Rectal smooth muscle tissue (tissue), 1 donor: ENCODE data around the gene CSTA.
"Not testable (repeated sequence)": the region's sequence is repeated elsewhere in the genome, so short reads cannot be mapped to it uniquely, and the experiment has no call there.

ENCODE experiments used
- H3K27ac ChIP-seq: one replicate; pipeline ENCODE4 v1.7.0; 2013; ENCODE audit warnings: low read depth, low read length, inconsistent platforms
- H3K27me3 ChIP-seq: one replicate; pipeline ENCODE4 v1.7.0; 2013; ENCODE audit warnings: low read length; ENCODE audit not compliant: control insufficient read depth, insufficient read depth
- H3K36me3 ChIP-seq: one replicate; pipeline ENCODE4 v1.7.0; 2013; ENCODE audit warnings: low read length; ENCODE audit not compliant: control insufficient read depth, insufficient read depth
- H3K4me1 ChIP-seq: one replicate; pipeline ENCODE4 v1.7.0; 2013; ENCODE audit warnings: low read length; ENCODE audit not compliant: control insufficient read depth, insufficient read depth
- H3K4me3 ChIP-seq: one replicate; pipeline ENCODE4 v1.7.0; 2013; ENCODE audit warnings: low read length
- H3K9ac ChIP-seq: one replicate; pipeline ENCODE4 v1.7.0; 2013; ENCODE audit warnings: low read length

CSTA gene

DNA sequence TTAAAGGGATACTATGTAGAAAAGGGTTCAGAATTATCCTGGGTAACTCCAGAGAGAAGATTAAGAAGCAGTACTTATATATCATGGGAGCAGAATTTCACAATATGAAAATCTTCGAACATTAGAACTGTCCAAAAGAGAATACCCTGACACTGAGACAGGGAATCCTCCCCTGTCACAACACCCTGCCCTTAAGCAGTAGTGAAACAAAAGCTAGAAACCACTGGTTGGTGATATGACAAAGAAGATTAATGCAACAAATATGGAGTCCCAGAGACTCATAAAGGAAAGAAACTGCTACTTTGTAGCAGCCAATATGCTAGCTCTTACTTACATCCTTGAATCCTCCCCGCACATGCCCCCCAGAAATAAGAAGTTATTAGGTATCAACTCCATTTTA lies 39.4 kb downstream of the CSTA start:
- Histone ChIP-seq H3K4me3 (no peak overlapping the region), H3K9ac (no peak overlapping the region), H3K36me3 (peaks cover 5% of the 10 kb centered on the region), H3K4me1 (no peaks in the 10 kb centered on the region), H3K27ac (no peak overlapping the region), H3K27me3 (no peaks in the 10 kb centered on the region)

DNA sequence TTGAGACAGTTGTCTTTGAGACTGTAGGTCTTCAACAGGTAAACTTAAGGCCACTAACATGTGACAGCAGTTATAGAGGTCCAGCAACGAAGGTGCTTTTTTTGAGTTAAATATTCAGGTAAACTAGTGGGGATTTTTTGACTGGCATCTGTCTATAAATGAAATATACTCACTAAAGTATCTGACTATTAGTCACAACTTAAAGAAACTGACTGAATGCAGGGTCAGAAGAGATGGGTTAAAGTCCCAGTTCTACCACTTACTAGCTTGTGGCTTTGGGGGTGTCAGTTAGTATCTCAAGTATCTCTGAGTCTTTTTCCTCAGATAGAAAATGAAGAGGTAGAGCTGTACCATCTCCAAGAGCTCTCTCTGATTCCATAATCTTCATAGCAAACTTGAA lies 40.0 kb downstream of the CSTA start:
- Histone ChIP-seq H3K4me1 (no peaks in the 10 kb centered on the region), H3K27ac (no peak overlapping the region), H3K27me3 (no peaks in the 10 kb centered on the region), H3K36me3 (peaks cover 5% of the 10 kb centered on the region), H3K9ac (no peak overlapping the region), H3K4me3 (no peak overlapping the region)

DNA sequence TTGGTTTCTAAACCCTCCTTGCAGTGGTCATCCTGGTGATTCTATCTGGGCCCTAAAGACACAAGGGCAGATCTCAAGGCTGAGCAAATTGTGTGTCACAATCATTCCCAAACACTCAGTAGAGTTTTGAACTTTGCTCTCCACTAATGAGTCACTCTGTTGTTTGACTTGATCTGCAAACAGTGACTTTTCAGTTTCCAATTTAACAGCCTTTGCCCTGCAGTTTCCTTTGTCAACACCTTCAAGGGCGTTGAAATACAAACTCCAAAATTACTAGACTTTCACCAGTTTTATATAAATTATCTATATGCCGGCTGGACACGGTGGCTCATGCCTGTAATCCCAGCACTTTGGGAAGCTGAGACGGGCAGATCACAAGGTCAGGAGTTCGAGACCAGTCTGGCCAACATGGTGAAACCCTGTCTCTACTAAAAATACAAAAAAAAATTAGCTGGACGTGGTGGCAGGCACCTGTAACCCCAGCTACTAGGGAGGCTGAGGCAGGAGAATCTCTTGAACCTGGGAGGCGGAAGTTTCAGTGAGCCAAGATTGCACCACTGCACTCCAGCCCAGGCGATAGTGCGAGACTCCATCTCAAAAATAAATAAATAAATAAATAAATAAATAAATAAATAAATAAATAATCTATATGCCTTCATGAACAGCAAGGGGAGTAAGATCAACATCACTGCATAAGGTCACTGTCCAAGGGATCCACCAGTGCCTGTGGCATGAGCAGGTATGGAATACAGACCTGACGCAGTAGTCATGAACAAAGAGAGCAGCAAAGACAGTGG lies 40.7 kb downstream of the CSTA start:
- H3K27ac ChIP-seq, H3K4me1 ChIP-seq, H3K4me3 ChIP-seq, H3K36me3 ChIP-seq, H3K27me3 ChIP-seq, H3K9ac ChIP-seq: not testable (repeated sequence)

DNA sequence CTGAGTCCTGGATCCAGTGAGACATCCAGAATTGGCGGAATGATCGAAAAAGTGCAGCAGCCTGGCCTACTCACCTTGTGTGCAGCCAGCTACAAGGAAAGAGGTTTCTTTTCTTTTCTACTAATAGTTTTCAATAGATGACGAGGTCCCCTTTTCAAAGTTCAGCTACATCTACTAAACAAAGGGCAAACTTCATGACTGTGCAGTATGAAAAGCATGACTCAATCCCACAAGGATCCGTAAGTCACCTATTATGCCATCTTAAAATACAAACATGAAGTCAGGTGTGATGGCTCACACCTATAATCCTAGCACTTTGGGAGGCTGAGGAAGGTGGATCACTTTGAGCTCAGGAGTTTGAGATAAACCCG lies 41.3 kb downstream of the CSTA start:
- Histone ChIP-seq H3K27ac (no peak overlapping the region), H3K9ac (no peak overlapping the region), H3K36me3 (peaks cover 5% of the 10 kb centered on the region), H3K27me3 (no peaks in the 10 kb centered on the region), H3K4me3 (no peak overlapping the region), H3K4me1 (no peaks in the 10 kb centered on the region)

DNA sequence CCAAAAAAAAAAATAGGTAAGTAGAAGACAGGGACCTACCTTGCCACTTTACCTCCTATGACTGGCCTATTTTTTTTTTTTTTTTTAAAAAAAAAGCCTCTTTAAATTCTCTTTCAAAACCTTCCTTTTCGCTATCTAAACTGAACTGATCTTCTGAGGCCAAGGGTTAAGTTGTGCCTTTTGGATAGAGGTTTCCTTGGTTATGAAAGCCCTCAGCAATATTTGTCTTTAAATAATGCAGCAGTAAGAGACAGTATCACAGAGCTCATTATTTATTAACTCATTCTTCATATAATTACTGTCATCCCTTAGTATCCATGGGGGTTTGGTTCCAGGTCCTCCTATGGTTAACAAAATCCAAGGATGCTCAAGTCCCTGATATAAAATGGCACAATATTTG lies 49.0 kb downstream of the CSTA start:
- Histone ChIP-seq H3K27me3 (no peaks in the 10 kb centered on the region), H3K4me1 (no peaks in the 10 kb centered on the region), H3K9ac (no peak overlapping the region), H3K4me3 (no peak overlapping the region), H3K27ac (no peak overlapping the region), H3K36me3 (no peaks in the 10 kb centered on the region)

DNA sequence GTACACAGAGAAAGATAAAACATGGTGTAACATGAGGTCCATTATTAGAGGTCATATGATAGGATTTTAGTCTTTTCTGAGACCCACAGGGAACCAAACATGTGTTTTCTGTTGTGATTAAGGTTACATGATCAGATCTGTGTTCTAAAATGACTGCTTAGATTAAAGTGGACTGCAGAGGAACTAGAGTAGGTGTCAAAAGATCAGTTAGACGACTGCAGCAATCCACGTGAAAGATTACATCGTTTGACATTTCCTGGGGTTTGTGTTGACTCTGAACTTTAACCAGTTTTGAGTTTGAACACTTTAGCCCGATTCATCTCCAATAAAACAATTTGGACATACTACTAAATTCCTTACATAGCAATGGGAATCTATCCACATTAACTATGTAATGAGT lies 52.9 kb downstream of the CSTA start:
- Histone ChIP-seq H3K4me1 (peaks cover 5% of the 10 kb centered on the region), H3K36me3 (no peaks in the 10 kb centered on the region), H3K4me3 (no peak overlapping the region), H3K9ac (no peak overlapping the region), H3K27ac (no peak overlapping the region), H3K27me3 (no peaks in the 10 kb centered on the region)

DNA sequence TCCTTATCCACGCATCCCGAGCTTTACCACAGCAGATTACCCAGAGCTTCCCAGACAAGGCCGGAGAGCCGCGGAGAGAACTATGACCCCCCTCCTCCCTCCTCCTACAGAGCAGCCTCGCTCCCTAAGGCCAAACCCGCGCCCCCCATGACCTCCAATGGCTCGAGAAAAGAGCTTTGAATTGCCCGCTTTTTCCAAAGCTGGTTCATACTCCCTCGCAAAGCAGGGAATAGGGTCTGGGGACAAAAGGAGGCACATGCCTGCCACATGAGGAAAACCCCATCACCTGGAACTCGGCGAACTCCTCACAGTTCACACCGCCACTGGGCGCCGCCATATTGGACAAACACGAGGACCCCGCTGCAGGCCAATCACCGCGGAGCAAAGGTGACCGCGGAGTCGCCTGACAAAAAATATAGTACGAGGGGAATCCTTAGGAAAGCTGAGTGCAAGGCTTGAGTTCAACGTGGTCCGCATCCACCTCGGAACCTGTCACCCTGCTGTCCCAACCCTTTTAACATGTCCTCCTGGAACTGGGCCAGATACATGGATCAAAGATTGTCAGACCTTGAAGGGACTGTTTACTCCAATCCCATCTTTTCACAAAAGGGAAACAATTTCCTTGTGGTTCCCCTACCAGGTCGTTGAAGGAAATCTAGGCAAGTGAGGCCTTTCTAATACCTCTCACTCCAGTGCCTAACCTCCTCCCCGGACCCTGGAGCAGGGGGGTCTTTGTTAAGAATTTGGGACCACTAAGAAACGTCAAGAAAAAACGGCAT lies 58.0 kb downstream of the CSTA start, which contains the start of gene MIX23:
Gene MIX23 (minus strand): TSS at position 344 of the 779 bp plus-strand sequence. CDS start 7 bp downstream, at position 337.
- Histone ChIP-seq H3K27me3 (no peaks in the 10 kb centered on the region), H3K4me1 (peaks cover 8% of the 10 kb centered on the region), H3K27ac (peak within 1 kb of the TSS; percentile 94), H3K4me3 (peak within 1 kb of the TSS; percentile 95), H3K36me3 (no peaks in the 10 kb centered on the region), H3K9ac (peak within 1 kb of the TSS; percentile 70)

DNA sequence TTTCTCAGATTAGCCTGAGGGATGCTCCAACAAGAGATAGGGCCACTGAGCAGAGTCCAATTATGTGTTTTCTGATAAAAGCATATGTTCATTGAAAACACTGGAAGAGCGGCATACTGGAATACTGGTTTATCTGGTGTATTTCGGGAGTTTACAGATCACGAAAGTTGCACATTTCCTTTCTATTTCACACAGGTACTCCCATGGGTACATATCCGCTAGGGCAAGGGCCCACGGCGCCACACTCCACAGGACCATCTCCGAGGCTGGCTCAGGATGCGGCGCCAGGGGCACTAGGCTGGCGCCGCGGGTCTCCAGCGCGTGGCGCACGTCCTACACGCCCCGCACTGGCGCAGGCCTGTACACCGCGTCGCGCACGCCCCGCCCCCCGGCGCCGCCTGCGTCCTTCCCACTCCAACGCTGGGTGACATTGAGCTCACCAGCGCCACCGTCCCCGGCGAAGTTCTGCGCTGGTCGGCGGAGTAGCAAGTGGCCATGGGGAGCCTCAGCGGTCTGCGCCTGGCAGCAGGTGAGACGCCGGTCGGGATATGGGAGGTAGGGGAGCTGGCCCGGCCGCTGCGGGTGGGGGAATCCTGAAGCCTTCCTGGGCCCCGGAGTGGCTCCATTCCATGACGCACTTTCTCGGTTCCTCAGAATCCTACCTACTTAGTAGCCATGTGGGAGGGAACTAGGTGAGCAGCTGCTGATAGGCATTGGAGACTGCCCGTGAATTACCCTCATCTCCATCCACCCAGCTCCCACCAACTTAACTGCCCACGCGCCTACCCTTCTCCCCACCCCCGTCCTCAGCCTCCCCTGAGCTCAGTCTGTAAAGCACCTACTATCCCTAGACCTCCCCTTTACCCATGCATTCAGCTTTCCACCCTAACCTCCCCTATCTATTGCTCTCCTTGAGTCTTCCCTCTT lies 59.0 kb downstream of the CSTA start, which contains the start of gene FAM162A:
Gene FAM162A (plus strand): TSS at position 412 of the 927 bp plus-strand sequence. CDS start 84 bp downstream, at position 496.
- Histone ChIP-seq H3K27me3 (no peaks in the 10 kb centered on the region), H3K4me3 (peak within 1 kb of the TSS; percentile 95), H3K4me1 (peaks cover 8% of the 10 kb centered on the region), H3K27ac (peak within 1 kb of the TSS; percentile 94), H3K36me3 (no peaks in the 10 kb centered on the region), H3K9ac (peak within 1 kb of the TSS; percentile 53)

DNA sequence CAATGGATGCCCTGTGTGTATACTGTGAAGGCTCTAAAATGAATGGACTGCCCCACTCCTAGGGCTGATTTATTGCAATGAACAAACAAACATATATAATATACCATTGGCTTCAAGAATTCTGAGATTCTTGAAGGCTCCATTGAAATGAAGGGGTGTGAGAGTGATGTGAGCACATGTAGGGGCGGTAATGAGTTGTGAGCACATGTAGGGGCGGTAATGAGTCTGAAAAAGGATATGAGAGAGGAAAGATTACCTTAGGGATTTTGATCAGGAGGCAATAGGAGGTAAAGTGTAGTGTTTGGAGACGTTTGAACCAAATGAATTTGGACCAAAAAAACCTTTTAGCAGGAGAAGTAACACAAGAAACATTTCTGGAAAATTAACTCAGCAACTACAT lies 62.7 kb downstream of the CSTA start:
- Histone ChIP-seq H3K4me1 (peaks cover 3% of the 10 kb centered on the region), H3K27me3 (no peaks in the 10 kb centered on the region), H3K27ac (no peak overlapping the region), H3K9ac (no peak overlapping the region), H3K4me3 (no peak overlapping the region), H3K36me3 (no peaks in the 10 kb centered on the region)

DNA sequence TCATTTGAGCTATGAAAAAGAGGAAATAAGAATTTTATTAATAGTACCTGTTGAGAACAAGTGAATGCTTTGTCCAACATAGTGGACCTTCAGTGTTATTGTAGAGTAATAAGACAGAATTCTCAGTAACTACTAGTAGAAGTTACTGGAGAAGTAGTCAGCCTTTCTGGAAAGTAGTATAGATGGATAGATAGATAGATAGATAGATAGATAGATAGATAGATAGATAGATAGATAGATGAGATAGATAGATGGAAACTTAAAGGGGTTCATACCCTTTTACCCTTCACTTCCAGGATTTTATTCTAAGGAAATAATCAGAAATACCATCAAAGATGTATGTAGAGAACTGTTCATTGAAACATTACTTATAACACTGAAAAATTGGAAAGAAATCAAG lies 64.1 kb downstream of the CSTA start:
- Histone ChIP-seq H3K27ac (no peak overlapping the region), H3K9ac (no peak overlapping the region), H3K27me3 (no peaks in the 10 kb centered on the region), H3K4me1 (peaks cover 7% of the 10 kb centered on the region), H3K4me3 (no peak overlapping the region), H3K36me3 (peaks cover 2% of the 10 kb centered on the region)

DNA sequence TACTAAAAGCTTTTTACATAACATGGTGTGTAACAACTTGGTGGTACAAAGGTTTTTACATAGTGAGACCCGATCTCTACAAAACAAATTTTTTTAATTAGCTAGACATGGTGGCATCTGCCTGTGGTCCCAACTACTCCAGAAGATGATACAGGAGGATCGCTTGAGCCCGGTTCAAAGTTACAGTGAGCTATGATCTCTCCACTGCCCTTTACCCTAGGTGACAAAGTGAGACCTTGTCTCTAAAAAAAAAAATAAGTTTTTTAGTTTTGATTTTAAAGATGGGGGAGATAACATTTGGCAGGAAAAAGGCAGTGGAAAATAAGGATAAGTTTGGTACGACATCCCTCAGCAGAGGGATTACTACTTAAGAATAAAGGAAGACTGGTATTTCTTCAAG lies 64.8 kb downstream of the CSTA start:
- no peak overlapping the region for H3K27ac ChIP-seq
- peaks cover 5% of the 10 kb centered on the region for H3K4me1 ChIP-seq
- no peaks in the 10 kb centered on the region for H3K27me3 ChIP-seq
- H3K9ac ChIP-seq, result no peak overlapping the region
- no peak overlapping the region for H3K4me3 ChIP-seq
- peaks cover 3% of the 10 kb centered on the region for H3K36me3 ChIP-seq

DNA sequence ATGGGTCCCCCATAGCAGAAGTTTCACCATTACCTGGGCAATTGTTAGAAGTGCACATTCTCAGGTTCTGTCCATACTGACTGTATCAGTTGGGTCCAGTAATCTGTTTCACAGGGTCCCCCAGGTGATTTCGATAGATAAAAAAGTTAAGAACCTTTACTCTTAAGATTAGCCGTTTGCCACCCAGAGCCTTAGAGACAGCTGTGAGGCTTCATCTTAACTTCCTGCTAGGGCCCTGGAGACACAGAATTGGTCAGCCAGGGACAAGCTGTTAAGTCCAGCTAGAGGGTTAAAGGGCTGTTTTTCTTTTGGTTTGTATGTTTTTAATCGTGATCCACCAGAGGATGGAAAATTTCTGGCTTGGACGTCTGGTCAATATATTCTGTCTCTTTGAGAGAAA lies 65.6 kb downstream of the CSTA start:
- peaks cover 5% of the 10 kb centered on the region for H3K4me1 ChIP-seq

More for the DNA sequence above, 65.6 kb downstream of the CSTA start:
- Histone ChIP-seq H3K27ac (no peak overlapping the region), H3K4me3 (no peak overlapping the region), H3K36me3 (peaks cover 3% of the 10 kb centered on the region), H3K9ac (no peak overlapping the region), H3K27me3 (no peaks in the 10 kb centered on the region)
